ENCODE results near the gene KRT17. TPM values are rescaled to one million over a fixed set of nuclear protein-coding genes. Genes with fewer than 3 reads are reported as not detected.
"Not testable (repeated sequence)": the region's sequence is repeated elsewhere in the genome, so short reads cannot be mapped to it uniquely, and the experiment has no call there.

KRT17 gene
- total RNA-seq, 1 donor from 2014 or later, result 14.8 TPM

- Histone ChIP-seq H3K4me1 (no peaks in the 10 kb centered on the region), H3K4me3 (no peak overlapping the region), H3K36me3 (no peaks in the 10 kb centered on the region), H3K9me3 (no peaks in the 10 kb centered on the region), H3K27ac (peak overlapping the region in 1 of 2 donors; percentile 41), H3K27me3 (no peaks in the 10 kb centered on the region)
- no peak for TF ChIP-seq CTCF (IDR thresholded peaks at IDR 0.05)
- intact Hi-C loops (cut with DNase I), result loop anchor here (10.0 kb wide), 1 partner anchor 311 kb away; the partner anchor contains the start of gene KRTAP17-1
- no peak for DNase-seq (ENCODE audit: low spot score in 2 of 2)
These were observed 1.2 kb upstream of the KRT17 start for GRCh38 chr17:41625602-41626001.

- intact Hi-C loops (cut with DNase I), result loop anchor here (10.0 kb wide), 1 partner anchor 309 kb away; the partner anchor contains the start of gene KRTAP17-1
- peak overlapping the region in 1 of 2 donors; percentile 10 for H3K27ac ChIP-seq
- not testable (repeated sequence) for H3K9me3 ChIP-seq; H3K4me3 ChIP-seq; H3K4me1 ChIP-seq; H3K27me3 ChIP-seq; H3K36me3 ChIP-seq; DNase-seq (ENCODE audit: low spot score in 2 of 2)
These were observed 1.1 kb downstream of the KRT17 start for GRCh38 chr17:41623184-41623861.

- intact Hi-C loops (cut with DNase I), result loop anchor here (10.0 kb wide), 1 partner anchor 308 kb away; the partner anchor contains the start of gene KRTAP17-1
- not testable (repeated sequence) for H3K4me3 ChIP-seq; DNase-seq (ENCODE audit: low spot score in 2 of 2); H3K4me1 ChIP-seq; H3K27ac ChIP-seq; H3K27me3 ChIP-seq; H3K36me3 ChIP-seq; H3K9me3 ChIP-seq
These were observed 1.8 kb downstream of the KRT17 start for GRCh38 chr17:41622340-41623183.

- no peak for TF ChIP-seq CTCF (IDR thresholded peaks at IDR 0.05)
- Histone ChIP-seq H3K9me3 (no peaks in the 10 kb centered on the region), H3K27me3 (no peaks in the 10 kb centered on the region), H3K4me1 (no peaks in the 10 kb centered on the region), H3K4me3 (no peak overlapping the region), H3K27ac (no peak overlapping the region), H3K36me3 (no peaks in the 10 kb centered on the region)
- no peak for DNase-seq (ENCODE audit: low spot score in 2 of 2)
- intact Hi-C loops (cut with DNase I), result loop anchor here (10.0 kb wide), 1 partner anchor 307 kb away; the partner anchor contains the start of gene KRTAP17-1
These were observed 2.5 kb downstream of the KRT17 start for GRCh38 chr17:41621916-41622315.

- H3K4me1 ChIP-seq, H3K27me3 ChIP-seq: not testable (repeated sequence)
- intact Hi-C loops (cut with DNase I), result loop anchor here (10.0 kb wide), 1 partner anchor 307 kb away; the partner anchor contains the start of gene KRTAP17-1
These were observed 2.9 kb downstream of the KRT17 start for GRCh38 chr17:41621435-41621817.

GRCh38 chr17:41620583-41621434 lies 3.6 kb downstream of the KRT17 start:
- Histone ChIP-seq H3K36me3 (no peaks in the 10 kb centered on the region), H3K27ac (peak overlapping the region in 1 of 2 donors; percentile 26), H3K4me1 (no peaks in the 10 kb centered on the region), H3K9me3 (no peaks in the 10 kb centered on the region), H3K27me3 (no peaks in the 10 kb centered on the region), H3K4me3 (no peak overlapping the region)
- no peak for DNase-seq (ENCODE audit: low spot score in 2 of 2)
- TF ChIP-seq CTCF (IDR thresholded peaks at IDR 0.05), result no peak
- intact Hi-C loops (cut with DNase I), result loop anchor here (10.0 kb wide), 1 partner anchor 306 kb away; the partner anchor contains the start of gene KRTAP17-1

More at GRCh38 chr17:41621435-41621817, 2.9 kb downstream of the KRT17 start:
- peak overlapping the region in 1 of 2 donors; percentile 26 for H3K27ac ChIP-seq
- DNase-seq (ENCODE audit: low spot score in 2 of 2); H3K4me3 ChIP-seq; H3K9me3 ChIP-seq; H3K36me3 ChIP-seq: not testable (repeated sequence)

GRCh38 chr17:41619927-41620582 lies 4.3 kb downstream of the KRT17 start:
- H3K27me3 ChIP-seq; DNase-seq (ENCODE audit: low spot score in 2 of 2); H3K4me1 ChIP-seq; H3K36me3 ChIP-seq; H3K9me3 ChIP-seq; H3K27ac ChIP-seq; H3K4me3 ChIP-seq: not testable (repeated sequence)
- intact Hi-C loops (cut with DNase I), result loop anchor here (10.0 kb wide), 1 partner anchor 305 kb away; the partner anchor contains the start of gene KRTAP17-1
